Measurements from ENCODE around the gene LAMA2.

GRCh38 chr6:128963561-128963960, 80.6 kb downstream of the LAMA2 start:
- TF ChIP-seq POLR2AphosphoS5 (IDR thresholded peaks at IDR 0.05) (no peak), CTCF (IDR thresholded peaks at IDR 0.05) (no peak)

Data from sigmoid colon (tissue), 4 donors.